GM12872 (cell line): Measurements from ENCODE around the gene PRRC2C.

Experiments
- CTCF ChIP-seq: IDR thresholded peaks from 3 replicates; pipeline ENCODE4 v1.5.1; 2011; ENCODE audit warnings: low read depth, mild to moderate bottlenecking, low read length, moderate library complexity; ENCODE audit not compliant: insufficient read depth

PRRC2C gene

GRCh38 chr1:171521567-171521966 is 36.2 kb downstream of the PRRC2C start:
- TF ChIP-seq CTCF: no peak

GRCh38 chr1:171530676-171531075 is 45.3 kb downstream of the PRRC2C start:
- no peak for TF ChIP-seq CTCF

- TF ChIP-seq CTCF: no peak
These were observed 47.2 kb downstream of the PRRC2C start for GRCh38 chr1:171532520-171532919.

- TF ChIP-seq CTCF: no peak
These were observed 60.2 kb downstream of the PRRC2C start for GRCh38 chr1:171545523-171545922.

- no peak for TF ChIP-seq CTCF
These were observed 64.7 kb downstream of the PRRC2C start for GRCh38 chr1:171550050-171550449.

GRCh38 chr1:171563675-171564074 is 78.3 kb downstream of the PRRC2C start:
- no peak for TF ChIP-seq CTCF

- TF ChIP-seq CTCF: no peak
These were observed 81.1 kb downstream of the PRRC2C start for GRCh38 chr1:171566467-171566866.

GRCh38 chr1:171570295-171570694 is 85.0 kb downstream of the PRRC2C start:
- no peak for TF ChIP-seq CTCF
